ENCODE data around the gene CAMSAP3.

CAMSAP3 gene

DNA sequence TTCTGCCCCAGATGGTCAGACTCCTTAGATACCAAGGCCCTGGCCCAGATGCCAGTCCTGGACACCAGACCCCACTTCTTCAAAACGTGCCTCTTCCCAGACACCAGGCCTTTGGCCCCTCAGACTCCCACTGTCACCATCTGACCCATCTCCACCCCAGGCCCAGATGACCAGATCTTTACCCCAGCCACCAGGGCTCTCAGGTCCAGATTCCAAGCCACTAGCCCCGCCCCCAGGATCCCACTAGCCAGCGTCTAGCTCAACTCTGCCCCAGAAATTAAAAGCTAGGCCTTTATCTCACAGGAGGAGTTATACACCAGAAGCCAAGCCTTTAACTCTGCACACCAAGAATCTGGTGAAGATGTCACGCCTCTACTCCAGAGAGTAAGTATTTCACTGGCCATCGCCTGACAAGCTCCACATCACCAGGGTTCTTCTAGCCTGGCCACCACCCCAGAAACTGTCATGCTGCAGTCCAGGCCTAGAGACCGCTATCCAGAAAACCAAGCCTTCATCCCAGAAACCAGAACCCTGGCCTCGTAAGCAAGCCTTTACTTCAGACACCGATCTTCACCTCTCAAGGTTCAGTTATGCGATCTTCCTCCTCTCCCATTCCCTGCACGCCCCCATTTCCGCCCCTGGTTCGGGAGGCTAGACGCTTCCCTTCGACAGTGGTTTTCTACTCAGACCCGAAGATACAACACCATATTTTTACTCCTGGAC, 33.1 kb downstream of the CAMSAP3 start:
- DNase-seq (ENCODE audit: extremely low spot score): no peak

GRCh38 chr19:7629347-7630054, 33.8 kb downstream of the CAMSAP3 start, which contains the start of the genes PET100 and XAB2:
Gene PET100 (plus strand): TSS chr19:7629793. CDS start chr19:7629834, 41 bp downstream.
Gene XAB2 (minus strand): TSS chr19:7629545. CDS start chr19:7629527, 18 bp downstream.
- POLR2A ChIA-PET: interaction anchor here (0.7 to 1.2 kb wide), 3 partner anchors 66 to 156 kb away, joined by 3 to 8 read pairs (median 3); no protein-coding TSS in a partner anchor
- TF ChIP-seq, protein P1, sequence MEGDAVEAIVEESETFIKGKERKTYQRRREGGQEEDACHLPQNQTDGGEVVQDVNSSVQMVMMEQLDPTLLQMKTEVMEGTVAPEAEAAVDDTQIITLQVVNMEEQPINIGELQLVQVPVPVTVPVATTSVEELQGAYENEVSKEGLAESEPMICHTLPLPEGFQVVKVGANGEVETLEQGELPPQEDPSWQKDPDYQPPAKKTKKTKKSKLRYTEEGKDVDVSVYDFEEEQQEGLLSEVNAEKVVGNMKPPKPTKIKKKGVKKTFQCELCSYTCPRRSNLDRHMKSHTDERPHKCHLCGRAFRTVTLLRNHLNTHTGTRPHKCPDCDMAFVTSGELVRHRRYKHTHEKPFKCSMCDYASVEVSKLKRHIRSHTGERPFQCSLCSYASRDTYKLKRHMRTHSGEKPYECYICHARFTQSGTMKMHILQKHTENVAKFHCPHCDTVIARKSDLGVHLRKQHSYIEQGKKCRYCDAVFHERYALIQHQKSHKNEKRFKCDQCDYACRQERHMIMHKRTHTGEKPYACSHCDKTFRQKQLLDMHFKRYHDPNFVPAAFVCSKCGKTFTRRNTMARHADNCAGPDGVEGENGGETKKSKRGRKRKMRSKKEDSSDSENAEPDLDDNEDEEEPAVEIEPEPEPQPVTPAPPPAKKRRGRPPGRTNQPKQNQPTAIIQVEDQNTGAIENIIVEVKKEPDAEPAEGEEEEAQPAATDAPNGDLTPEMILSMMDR (IDR thresholded peaks at IDR 0.05; ENCODE audit: control extremely low read depth, extremely low read depth, low read depth, missing control alignments): no peak
- CTCF ChIA-PET: interaction anchor here (1.0 to 1.7 kb wide), 7 partner anchors 22 to 171 kb away, joined by 3 to 7 read pairs (median 4); partner anchors contain the start of gene TRAPPC5
- peak; percentile 99 for DNase-seq (ENCODE audit: extremely low spot score)

More for the DNA sequence above, 33.1 kb downstream of the CAMSAP3 start:
- CTCF ChIA-PET: interaction anchor here (1.1 to 1.7 kb wide), 4 partner anchors 24 to 172 kb away, joined by 3 to 7 read pairs (median 5); no protein-coding TSS in a partner anchor
- POLR2A ChIA-PET: no interaction called here
- TF ChIP-seq, protein P1 (IDR thresholded peaks at IDR 0.05; ENCODE audit: control extremely low read depth, extremely low read depth, low read depth, missing control alignments): no peak

DNA sequence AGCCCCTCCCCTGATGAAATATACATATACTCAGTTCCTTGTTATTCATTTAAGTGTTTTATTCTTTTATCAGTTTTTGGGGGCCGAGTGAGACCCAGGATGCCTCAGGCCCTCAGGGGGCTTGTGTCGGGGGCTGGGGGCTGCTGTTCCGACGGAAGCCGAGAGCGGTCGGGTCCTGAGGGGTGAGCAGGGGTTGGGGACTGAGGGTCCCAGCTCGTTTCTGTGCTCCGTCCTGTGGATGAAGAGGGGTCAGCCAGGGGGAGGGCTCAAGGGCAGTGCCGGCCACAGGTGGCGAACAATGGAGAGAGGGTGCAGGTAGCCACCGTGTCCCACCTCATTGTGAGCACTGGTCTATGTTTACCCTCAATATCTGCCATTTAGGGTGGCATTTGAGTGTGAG, 35.9 kb downstream of the CAMSAP3 start:
- no peak for DNase-seq (ENCODE audit: extremely low spot score)
- ChIA-PET POLR2A (no interaction called here), CTCF (no interaction called here)
- TF ChIP-seq, protein P1 (IDR thresholded peaks at IDR 0.05; ENCODE audit: control extremely low read depth, extremely low read depth, low read depth, missing control alignments): no peak

- CTCF ChIA-PET: interaction anchor here (1.1 to 3.9 kb wide), 4 partner anchors 20 to 237 kb away, joined by 4 to 12 read pairs (median 6); partner anchors contain the start of gene TRAPPC5
- DNase-seq (ENCODE audit: extremely low spot score): no peak
Observed at GRCh38 chr19:7632340-7633203, 36.9 kb downstream of the CAMSAP3 start.

GRCh38 chr19:7633698-7634097, 38.0 kb downstream of the CAMSAP3 start, which contains the start of gene PCP2:
Gene PCP2 (minus strand): TSS chr19:7633719. CDS start chr19:7633457, 262 bp downstream.
- ChIA-PET POLR2A (interaction anchor here (1.1 kb wide), 1 partner anchor 8 kb away, joined by 3 read pairs; no protein-coding TSS in a partner anchor), CTCF (interaction anchor here (1.1 to 3.9 kb wide), 4 partner anchors 19 to 236 kb away, joined by 4 to 12 read pairs (median 6); partner anchors contain the start of gene TRAPPC5)
- DNase-seq (ENCODE audit: extremely low spot score): no peak
- TF ChIP-seq, protein P1 (IDR thresholded peaks at IDR 0.05; ENCODE audit: control extremely low read depth, extremely low read depth, low read depth, missing control alignments): no peak

More at GRCh38 chr19:7632340-7633203, 36.9 kb downstream of the CAMSAP3 start:
- POLR2A ChIA-PET: no interaction called here
- TF ChIP-seq, protein P1 (IDR thresholded peaks at IDR 0.05; ENCODE audit: control extremely low read depth, extremely low read depth, low read depth, missing control alignments): no peak
